ENCODE data around the gene GRIA1. TPM values are rescaled to one million over a fixed set of nuclear protein-coding genes. Genes with fewer than 3 reads are reported as not detected.

GRIA1 gene
- total and polyA plus RNA-seq, 2 of the 4 experiments (the other 2 are of a cell fraction) = 0.48 to 1.3 TPM

GRCh38 chr5:153573326-153574033 lies 83.0 kb downstream of the GRIA1 start:
- no peak overlapping the region for H3K27ac ChIP-seq (ENCODE audit: insufficient read depth, low read length)
- no peak overlapping the region for H2BK15ac ChIP-seq (ENCODE audit: low read depth, low read length)
- H2BK20ac ChIP-seq (ENCODE audit: low read depth, low read length) = no peak overlapping the region
- H3K9ac ChIP-seq (ENCODE audit: low read depth, low read length) = no peak overlapping the region
- peaks cover 6% of the 10 kb centered on the region; the same call in 1 of the 2 replicates for H3K4me1 ChIP-seq (ENCODE audit: control insufficient read depth, insufficient read depth, low read length)
- CTCF ChIA-PET = no interaction called here
- WGBS, 2 experiments (ENCODE audit: extremely low coverage in 2 of 2, insufficient read length in 1 of 2) = no CpG with 5 or more reads among the region's 4 CpGs
- intact Hi-C loops (cut with micrococcal nuclease) = no loop called here
- DNase-seq (no peak), ATAC-seq (ENCODE audit: low read depth) (no peak)
- no peak overlapping the region for H2AK9ac ChIP-seq (replicated peaks; ENCODE audit: low read depth, low read length, poor library complexity)
- in situ Hi-C loops (cut with MboI; ENCODE audit: low sequenced_read_pairs) = no loop called here
- H2BK120ac ChIP-seq (ENCODE audit: low read depth, low read length) = no peak overlapping the region
- H3K14ac ChIP-seq (replicated peaks; ENCODE audit: low read depth, low read length) = no peak overlapping the region
- H3K4me2 ChIP-seq (ENCODE audit: low read depth, low read length) = no peak overlapping the region
- no peak overlapping the region for H3K4ac ChIP-seq (ENCODE audit: low read depth, low read length)
- TF ChIP-seq POLR2A (IDR thresholded peaks at IDR 0.05; ENCODE audit: low read depth, low read length) = no peak
- TF ChIP-seq RCOR1 (IDR thresholded peaks at IDR 0.05; ENCODE audit: insufficient replicate concordance, low read length) = no peak
- no peak for TF ChIP-seq CTCF (conservative IDR thresholded peaks at IDR 0.05; ENCODE audit: low read depth, low read length)
- no peak for TF ChIP-seq CHD1 (IDR thresholded peaks at IDR 0.05; ENCODE audit: low read depth, low read length)
- no peak for TF ChIP-seq SMC3 (IDR thresholded peaks at IDR 0.05; ENCODE audit: low read depth, low read length)
- TF ChIP-seq MXI1 (IDR thresholded peaks at IDR 0.05; ENCODE audit: borderline replicate concordance, low read depth, low read length) = no peak
- TF ChIP-seq MAZ (IDR thresholded peaks at IDR 0.05; ENCODE audit: borderline replicate concordance, low read depth, low read length) = no peak
- TF ChIP-seq USF2 (IDR thresholded peaks at IDR 0.05; ENCODE audit: low read depth, low read length) = no peak
- TF ChIP-seq ELK1 (IDR thresholded peaks at IDR 0.05; ENCODE audit: borderline replicate concordance, low read depth, low read length) = no peak
- no peak overlapping the region for H4K91ac ChIP-seq (ENCODE audit: insufficient read depth, low read depth, low read length)
- H2AFZ ChIP-seq (replicated peaks; ENCODE audit: low read length, poor library complexity) = no peak overlapping the region
- dilution Hi-C loops (cut with HindIII; ENCODE audit: low sequenced_read_pairs, unreplicated experiment) = no loop called here
- H3K4me3 ChIP-seq (ENCODE audit: insufficient read depth, low read depth, low read length) = no peak overlapping the region
- no peaks in the 10 kb centered on the region for H4K20me1 ChIP-seq (ENCODE audit: insufficient read depth, low read length)
- no peak overlapping the region for H3K18ac ChIP-seq (ENCODE audit: low read depth, low read length)
- no peak overlapping the region; the same call in 1 of the 2 replicates for H3K23ac ChIP-seq (ENCODE audit: low read depth, low read length)
- H3K36me3 ChIP-seq (ENCODE audit: control insufficient read depth, insufficient read depth, low read length) = no peaks in the 10 kb centered on the region
- no peaks in the 10 kb centered on the region for H3K79me1 ChIP-seq (ENCODE audit: low read depth in 1 of 2, low read length in 2 of 2)
- H4K8ac ChIP-seq (ENCODE audit: low read depth in 2 of 2, low read length in 2 of 2) = no peak overlapping the region
- BruUV-seq (replicated peaks) = no TSS peak
- peaks cover 4% of the 10 kb centered on the region; the same call in 1 of the 2 replicates for H3K9me1 ChIP-seq (ENCODE audit: insufficient read depth, low read length)
- no peaks in the 10 kb centered on the region for H3K9me3 ChIP-seq (ENCODE audit: control insufficient read depth, insufficient read depth, low read length)
- H3K27me3 ChIP-seq (ENCODE audit: control insufficient read depth, insufficient read depth, low read length) = no peaks in the 10 kb centered on the region
- no peak overlapping the region for H3K56ac ChIP-seq (ENCODE audit: extremely low read depth, insufficient read depth, low read length)
- POLR2A ChIA-PET (ENCODE audit: unreplicated experiment) = no interaction called here
- H2BK5ac ChIP-seq (ENCODE audit: low read depth, low read length, poor library complexity, severe bottlenecking) = no peak overlapping the region
- H4K5ac ChIP-seq (ENCODE audit: low read depth, low read length) = no peak overlapping the region
- no peak overlapping the region for H2AK5ac ChIP-seq (ENCODE audit: low read depth, low read length)
